Thyroid gland (tissue), 4 donors: ENCODE measurements around the gene WNT9A.

Source experiments
- CTCF ChIP-seq, 6 experiments: fragments of 200-600 bp in 3 of 6; fragments of 450-650 bp in 3 of 6; sonication (generic) in 3 of 6; IDR thresholded peaks; one replicate each; pipeline ENCODE4 v1.5.1; 2016 to 2019; ENCODE audit warnings: antibody characterized with exemption in 6 of 6, mild to moderate bottlenecking in 2 of 6, inconsistent platforms in 1 of 6, moderate library complexity in 1 of 6
- POLR2A ChIP-seq, 2 donors: fragments of 450-650 bp; IDR thresholded peaks; one replicate each; pipeline ENCODE4 v1.6.1; 2017; ENCODE audit warnings: antibody characterized with exemption in 2 of 2, mild to moderate bottlenecking in 2 of 2, moderate library complexity in 1 of 2

DNA sequence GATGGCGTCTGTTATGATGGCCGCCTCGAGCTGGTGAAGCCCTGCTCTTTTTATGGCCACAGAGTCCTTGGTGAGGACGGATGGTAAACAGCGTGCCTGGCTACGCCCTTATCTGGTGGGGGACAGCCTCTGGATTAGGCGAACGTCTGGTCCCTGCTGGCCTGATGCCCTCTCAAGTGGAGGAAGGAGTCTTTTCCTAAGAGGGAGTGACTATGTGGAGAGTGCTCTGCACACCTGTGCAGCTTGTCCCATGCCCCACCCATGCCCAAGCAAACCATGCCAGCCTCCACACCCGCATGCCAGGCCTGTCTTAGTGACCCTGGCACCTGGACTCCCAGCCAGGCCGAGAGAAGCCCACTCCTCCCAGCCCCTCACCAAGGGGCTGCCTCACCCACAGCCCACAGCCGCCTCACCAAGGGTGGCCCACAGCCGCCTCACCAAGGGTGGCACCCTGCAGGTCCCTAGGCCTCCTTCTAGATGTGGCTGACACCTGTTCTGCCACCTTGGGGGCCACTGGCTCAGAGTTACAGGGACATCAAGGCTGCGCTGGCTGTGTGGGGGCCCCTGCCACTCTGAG is 40.2 kb downstream of the WNT9A start:
- TF ChIP-seq POLR2A (IDR thresholded peaks at IDR 0.05) (no peak), CTCF (IDR thresholded peaks at IDR 0.05) (no peak)
